Epithelial cell of proximal tubule (primary cell): ENCODE results near the gene RUNDC3A. TPM values are rescaled to one million over a fixed set of nuclear protein-coding genes. Genes with fewer than 3 reads are reported as not detected.

Experiments
- DNase-seq: peaks from one replicate; pipeline ENCODE4 v3.0.0-alpha.2; 2011; ENCODE audit warnings: low read depth
- H3K4me3 ChIP-seq: 2 replicates; pipeline ENCODE4 v1.5.1; 2011; ENCODE audit warnings: low read depth, mild to moderate bottlenecking, low read length
- total RNA-seq: library from RNA; depleted of rRNA; stranded (reverse); fragments of >200 nt; gene quantifications from 2 replicates; pipeline ENCODE4 v1.2.3, GENCODE V29; 2015
- TF ChIP-seq, protein P1 (sequence below): conservative IDR thresholded peaks from 2 replicates; pipeline ENCODE4 v1.5.1; 2012; ENCODE audit warnings: low read depth, mild to moderate bottlenecking, low read length

RUNDC3A gene
- total RNA-seq = 0.07 and 2.2 TPM in 2 replicates

DNA sequence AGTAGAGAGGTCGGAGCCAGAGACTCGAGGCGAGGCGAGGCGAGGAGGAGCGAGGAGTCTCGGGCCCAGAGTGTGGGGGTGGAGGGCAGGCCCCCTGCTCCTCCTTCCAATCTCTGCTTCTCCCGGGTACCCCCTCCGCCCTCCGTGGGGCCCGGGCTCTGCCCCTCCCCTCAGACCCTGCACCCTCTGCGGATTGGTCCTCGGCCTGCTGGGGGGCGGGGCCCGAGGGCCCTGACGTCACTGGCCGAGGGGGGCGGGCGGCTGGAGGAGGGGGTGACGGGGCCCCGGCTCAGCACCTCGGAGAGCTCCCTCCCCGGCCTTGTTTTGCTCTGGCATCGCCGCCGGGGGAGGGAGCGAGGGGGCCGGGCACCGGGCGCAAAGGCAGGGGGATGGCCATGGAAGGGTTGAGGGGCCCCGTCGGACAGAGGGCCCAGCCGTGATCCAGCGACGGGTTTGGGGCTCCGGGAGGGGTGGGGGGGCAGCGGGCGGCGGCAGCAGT, at the start of gene RUNDC3A:
Gene RUNDC3A, plus strand, starts transcription at position 282 of the 499 bp plus-strand sequence. CDS start 232 bp downstream, outside the sequence.
- TF ChIP-seq, protein P1, sequence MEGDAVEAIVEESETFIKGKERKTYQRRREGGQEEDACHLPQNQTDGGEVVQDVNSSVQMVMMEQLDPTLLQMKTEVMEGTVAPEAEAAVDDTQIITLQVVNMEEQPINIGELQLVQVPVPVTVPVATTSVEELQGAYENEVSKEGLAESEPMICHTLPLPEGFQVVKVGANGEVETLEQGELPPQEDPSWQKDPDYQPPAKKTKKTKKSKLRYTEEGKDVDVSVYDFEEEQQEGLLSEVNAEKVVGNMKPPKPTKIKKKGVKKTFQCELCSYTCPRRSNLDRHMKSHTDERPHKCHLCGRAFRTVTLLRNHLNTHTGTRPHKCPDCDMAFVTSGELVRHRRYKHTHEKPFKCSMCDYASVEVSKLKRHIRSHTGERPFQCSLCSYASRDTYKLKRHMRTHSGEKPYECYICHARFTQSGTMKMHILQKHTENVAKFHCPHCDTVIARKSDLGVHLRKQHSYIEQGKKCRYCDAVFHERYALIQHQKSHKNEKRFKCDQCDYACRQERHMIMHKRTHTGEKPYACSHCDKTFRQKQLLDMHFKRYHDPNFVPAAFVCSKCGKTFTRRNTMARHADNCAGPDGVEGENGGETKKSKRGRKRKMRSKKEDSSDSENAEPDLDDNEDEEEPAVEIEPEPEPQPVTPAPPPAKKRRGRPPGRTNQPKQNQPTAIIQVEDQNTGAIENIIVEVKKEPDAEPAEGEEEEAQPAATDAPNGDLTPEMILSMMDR = no peak
- DNase-seq = no peak
- H3K4me3 ChIP-seq = peak within 1 kb of the TSS; percentile 57

DNA sequence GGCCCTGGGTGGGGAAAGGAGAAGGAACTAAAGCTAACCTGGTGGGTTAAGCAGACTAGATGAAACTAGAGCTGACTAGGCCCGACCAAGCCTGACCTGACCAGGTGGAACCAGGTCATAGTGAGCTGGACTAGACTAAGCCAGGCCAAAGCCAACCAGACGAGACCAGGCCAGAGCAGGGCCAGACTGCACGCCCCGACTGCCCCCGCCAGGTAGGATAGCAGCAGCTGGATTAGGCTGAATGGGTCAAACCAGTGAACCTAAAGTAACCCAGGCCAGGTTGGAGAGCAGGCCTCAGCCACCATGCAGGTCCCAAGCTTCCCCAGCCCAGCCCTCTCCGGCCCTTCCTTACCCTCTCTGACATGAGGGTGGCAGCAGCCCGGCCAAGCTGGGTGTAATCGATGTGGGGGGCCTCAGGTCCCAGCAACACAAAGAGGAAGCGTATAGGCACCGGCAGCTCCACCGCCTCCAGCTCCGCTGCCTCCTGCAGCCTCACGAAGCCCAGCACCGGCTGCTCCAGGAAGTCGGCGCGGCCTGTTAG, 49.5 kb upstream of the RUNDC3A start:
- no peak overlapping the region for H3K4me3 ChIP-seq
- TF ChIP-seq, protein P1 = no peak
- no peak for DNase-seq

DNA sequence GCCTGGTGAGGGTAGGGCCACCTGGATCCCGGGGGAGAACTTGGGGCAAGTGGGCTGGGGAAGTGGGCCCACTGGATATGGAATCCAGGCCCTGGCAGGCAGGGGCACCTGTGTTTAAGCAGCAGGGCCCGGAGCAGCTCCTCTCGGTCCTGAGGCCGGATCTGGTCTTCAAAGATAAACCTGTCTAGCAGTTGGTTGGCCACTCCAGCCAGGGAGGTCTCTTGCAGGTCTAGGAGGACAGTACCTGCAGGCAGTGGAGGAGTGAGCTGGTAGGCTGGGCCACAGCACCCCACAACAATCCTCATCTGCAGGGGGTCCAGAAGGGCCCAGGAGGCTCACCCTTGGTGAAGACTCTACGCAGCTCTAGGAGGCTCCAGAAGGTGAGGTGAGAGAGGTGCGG, 48.1 kb upstream of the RUNDC3A start:
- H3K4me3 ChIP-seq = no peak overlapping the region
- TF ChIP-seq, protein P1 = no peak
- DNase-seq = no peak

DNA sequence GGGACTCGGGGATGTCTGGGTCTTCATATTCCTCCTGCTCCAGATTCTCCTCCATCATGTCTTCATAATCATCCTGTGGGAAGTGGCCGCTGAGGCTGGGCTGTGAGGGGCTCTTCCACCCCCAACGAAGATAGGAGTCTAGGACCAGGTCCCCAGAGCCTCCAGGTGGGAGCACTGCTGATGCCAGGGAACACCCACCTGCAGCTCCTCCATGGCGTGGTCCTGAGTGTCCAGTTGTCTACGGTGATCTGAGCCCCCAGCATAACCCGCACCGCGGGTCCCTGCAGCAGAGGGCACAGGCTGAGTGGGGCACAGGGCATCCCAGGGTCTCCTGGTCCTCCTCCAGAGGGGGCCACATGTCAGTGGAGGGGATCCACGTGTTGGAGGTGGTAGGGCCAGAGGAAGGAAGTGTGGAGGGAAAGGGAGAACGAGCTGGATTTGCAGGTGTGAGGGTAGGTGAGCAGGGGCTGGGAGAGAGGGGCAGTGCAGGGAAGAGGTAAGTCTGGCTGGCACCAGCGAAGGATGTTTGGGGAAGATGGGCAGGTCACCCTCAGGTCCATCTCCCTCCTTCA, 45.7 kb upstream of the RUNDC3A start:
- no peak for DNase-seq
- no peak overlapping the region for H3K4me3 ChIP-seq
- TF ChIP-seq, protein P1 = no peak

DNA sequence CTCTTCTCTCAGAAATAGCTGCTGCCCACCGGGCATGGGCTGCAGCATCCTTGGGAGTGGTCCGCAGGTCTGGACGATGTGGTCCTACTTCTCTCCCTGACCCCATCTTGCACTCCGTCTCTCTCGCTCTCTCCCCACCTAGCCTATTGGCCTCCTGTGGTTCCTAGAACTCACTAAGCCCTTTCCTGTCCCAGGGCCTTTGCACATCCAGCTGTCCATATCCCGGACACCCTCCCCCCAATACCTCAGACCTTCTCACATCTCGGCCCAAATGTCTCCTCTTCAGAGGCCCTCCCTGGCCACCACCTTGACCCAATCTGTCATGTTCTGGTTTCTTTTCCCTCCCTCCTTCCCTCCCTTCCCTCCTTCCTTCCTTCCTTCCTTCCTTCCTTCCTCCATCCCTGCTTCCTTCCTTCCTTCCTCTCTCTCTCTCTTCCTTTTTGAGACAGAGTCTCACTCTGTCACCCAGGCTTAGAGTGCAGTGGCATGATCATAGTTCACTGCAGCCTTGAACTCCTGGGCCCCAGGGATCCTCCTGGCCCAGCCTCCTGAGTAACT, 45.0 kb upstream of the RUNDC3A start:
- DNase-seq = no peak
- TF ChIP-seq, protein P1 = no peak

DNA sequence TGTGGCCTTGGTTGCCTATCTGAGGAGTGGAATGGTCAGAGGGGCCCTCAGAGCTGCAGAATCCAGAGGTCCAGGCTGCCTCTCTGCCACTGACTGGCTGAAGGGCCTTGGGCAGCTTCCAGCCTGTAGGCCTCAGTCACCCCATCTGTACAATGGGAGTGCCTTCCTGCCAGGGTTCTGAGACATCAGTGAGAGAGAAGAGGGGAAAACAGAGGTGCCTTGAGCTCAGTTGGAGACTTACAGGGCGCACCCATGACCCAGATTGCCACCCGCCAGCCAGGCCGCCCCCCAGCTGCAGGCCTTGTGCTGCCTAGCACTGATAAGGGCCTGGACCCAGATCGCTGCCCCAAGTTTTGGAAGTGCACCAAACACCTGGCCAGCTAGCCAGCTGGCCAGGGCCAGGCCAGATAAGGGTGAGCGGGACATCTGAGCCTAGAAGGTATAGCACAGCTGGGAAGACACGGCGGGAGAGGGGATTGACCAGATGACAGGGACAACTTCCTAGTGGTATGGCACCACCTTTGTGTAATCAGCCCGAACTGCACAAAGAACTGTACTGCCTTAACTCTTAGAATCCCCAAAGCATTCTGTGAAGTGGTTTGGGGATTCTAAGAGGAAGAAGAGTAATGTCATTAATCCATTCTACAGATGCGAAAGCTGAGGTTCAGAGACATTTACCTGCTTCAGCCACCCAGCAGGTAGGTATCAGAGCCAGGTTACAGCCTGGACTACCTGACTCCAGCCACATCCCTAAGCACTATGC, 41.8 kb upstream of the RUNDC3A start:
- TF ChIP-seq, protein P1 = no peak
- H3K4me3 ChIP-seq = no peak overlapping the region
- no peak for DNase-seq

More for the DNA sequence above, 45.0 kb upstream of the RUNDC3A start:
- H3K4me3 ChIP-seq = no peak overlapping the region
